Stimulated activated CD8-positive, alpha-beta memory T cell treated with anti-CD3 and anti-CD28 coated beads, Interleukin-4, amount 100 ng/mL, for 1 hour (primary cell): ENCODE measurements around the gene PRELID1.
A peak's percentile ranks its signal among the peaks of the same experiment; 100 is the strongest.
"Not testable (repeated sequence)": the region's sequence is repeated elsewhere in the genome, so short reads cannot be mapped to it uniquely, and the experiment has no call there.

Source experiments
- DNase-seq, 2 donors: peaks; one replicate each; pipeline ENCODE4 v3.0.0-alpha.2; 2020; ENCODE audit warnings: low read depth in 2 of 2, low spot score in 1 of 2

The PRELID1 gene

DNA sequence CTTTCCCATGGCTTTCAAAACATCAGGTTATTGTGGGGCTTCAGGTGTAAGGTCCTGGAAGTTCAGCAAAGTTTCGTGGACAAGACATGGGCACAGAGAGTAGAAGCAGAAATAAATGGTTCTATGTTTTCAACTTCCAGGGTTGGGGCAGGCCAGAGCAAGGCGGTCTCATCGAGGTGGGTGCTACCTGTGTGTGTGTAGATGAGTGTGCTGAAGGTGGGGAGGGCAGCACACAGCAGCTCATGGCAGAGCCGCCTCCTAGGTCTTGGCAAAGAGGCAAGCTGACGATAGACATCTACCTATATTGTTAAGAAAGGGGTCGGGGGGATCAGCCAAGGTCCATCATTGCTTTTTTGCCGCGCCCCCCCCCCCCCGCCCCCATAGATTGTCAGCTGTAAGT lies 3.9 kb upstream of the PRELID1 start:
- no peak for DNase-seq

DNA sequence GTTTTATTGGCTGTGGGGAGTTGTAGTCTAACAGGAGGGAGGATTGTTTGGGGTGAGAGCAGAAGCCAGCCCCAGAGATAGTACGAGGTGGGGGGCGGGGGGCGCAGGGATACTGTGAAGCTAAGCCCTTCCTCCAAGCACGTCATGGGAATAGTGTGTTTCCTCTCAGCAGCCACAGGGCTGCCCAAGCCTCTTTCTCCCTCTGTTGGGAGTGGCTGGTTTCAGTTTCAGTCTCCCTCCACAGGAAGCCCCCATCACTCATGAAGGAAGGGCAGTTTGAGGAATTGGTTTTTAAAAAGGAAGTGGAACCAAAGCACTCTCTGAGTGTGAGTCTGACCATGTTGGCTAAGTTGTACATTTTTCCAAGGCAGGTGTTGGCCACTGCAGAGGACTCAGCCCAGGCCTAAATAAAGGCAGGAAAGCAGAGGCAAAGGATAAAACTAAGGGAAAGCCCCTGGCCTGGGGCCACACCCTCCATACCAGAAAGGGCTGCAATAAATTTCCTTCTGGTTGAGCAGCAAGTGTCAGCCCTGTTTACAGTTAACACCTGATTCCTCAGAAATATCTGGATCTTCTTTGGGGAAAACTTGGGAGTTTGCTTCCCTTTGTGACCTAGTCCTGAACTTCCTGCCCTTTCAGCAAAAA lies 3.2 kb upstream of the PRELID1 start:
- DNase-seq = peak in 1 of 2 donors; percentile 54

DNA sequence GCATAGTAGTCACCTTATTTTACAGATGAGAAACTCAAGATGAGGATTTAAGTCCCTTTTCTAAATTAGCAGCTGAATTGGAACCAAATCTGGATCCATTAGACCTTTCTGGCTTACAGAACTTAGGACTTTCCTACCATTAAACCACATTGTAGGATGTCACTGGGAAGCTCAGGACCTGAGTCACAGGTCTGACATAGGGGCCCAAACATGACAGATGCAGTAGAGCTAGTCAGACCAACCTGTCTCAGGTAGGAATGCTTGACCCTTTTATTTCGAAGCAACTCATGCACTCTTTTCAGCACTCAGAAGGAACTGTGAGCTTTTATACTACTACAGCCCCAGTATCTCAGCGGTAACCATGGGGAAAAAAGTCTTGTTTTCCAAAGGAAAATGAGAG lies 2.6 kb upstream of the PRELID1 start:
- no peak for DNase-seq

DNA sequence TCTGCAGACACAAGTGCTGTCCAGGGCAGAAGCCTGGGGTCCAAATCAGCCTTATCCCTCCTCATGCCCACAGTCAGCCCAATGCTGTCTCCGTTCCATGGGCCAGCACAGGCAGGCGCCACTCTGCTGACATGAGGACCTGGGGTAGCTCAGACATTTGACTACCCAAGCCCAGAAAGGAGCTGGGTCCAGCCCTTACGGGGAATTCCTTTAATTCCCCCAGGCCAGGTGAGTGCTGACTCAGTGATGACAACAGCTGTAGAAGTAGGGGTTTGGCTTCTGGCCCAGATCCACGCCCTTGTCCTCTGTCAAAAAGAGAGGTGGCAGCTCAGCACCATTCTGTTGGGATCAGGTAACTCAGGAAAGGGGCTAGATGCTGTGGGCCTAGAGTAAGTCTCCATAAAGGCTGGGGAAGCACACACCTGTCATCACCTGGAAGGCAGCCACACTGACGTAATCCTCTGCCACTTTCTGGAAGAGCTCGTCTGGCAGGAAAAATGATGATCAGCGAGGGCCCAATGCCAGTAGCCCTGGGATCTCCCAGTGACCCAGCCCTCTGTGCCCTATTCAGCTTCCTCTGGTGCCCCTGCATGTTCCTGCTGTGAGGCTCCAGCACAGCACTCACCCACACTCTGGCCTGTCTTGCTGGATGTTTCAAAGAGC lies 2.0 kb upstream of the PRELID1 start:
- DNase-seq = no peak

DNA sequence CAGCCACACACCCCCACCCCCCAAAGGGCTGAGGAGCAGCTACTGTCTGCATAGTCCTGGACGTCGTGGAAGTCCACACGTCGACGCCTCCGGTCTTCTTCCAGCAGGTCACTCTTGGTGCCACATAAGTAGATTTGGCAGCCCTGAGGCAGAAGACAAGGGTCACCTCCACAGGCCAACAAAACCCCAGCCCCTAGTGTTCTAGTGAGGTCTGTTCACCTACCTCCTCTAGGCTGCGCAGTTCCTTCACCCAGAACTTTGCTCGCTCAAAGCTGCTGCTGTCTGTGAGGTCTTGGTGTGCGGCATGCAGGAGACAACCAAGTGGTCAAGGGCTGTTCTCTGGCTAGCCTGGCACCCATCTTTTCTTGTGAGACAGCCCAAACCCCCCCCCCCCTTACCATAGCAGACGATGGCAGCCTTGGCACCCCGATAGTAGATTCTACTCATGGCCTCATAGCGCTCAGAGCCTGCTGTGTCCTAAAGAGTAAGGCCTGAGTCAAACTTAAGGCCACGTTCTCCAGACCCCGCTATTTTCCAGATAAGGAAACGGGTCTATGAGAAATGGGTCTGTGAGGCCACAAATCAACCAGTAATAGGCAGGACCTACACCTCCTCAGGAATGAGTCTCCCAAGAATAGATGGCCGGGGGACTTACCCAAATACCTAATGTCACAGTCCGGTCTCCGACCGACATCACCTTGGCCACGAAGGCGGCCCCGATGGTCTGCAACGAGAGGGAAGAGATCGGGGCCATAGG lies 1.1 kb upstream of the PRELID1 start:
- no peak for DNase-seq

DNA sequence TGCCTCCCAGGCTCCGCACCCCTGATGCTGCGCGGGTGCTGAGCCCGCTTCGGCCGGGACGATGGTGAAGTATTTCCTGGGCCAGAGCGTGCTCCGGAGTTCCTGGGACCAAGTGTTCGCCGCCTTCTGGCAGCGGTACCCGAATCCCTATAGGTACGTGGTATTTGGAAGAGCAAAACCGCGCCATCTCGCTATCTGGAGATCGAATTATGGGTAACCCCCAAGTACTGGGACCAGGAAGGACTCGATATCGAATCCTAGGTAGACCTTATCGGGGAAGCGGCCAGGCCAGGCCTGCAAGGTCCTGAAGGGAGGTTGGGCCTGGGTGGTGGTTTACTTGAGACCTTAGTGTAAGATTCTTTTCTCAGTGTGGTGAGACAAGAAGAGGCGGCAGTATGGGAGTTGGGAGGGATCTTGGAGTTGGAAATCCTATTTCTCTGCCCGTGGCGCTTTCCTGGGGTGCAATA lies 359 bp downstream of the PRELID1 start:
- DNase-seq = no peak

DNA sequence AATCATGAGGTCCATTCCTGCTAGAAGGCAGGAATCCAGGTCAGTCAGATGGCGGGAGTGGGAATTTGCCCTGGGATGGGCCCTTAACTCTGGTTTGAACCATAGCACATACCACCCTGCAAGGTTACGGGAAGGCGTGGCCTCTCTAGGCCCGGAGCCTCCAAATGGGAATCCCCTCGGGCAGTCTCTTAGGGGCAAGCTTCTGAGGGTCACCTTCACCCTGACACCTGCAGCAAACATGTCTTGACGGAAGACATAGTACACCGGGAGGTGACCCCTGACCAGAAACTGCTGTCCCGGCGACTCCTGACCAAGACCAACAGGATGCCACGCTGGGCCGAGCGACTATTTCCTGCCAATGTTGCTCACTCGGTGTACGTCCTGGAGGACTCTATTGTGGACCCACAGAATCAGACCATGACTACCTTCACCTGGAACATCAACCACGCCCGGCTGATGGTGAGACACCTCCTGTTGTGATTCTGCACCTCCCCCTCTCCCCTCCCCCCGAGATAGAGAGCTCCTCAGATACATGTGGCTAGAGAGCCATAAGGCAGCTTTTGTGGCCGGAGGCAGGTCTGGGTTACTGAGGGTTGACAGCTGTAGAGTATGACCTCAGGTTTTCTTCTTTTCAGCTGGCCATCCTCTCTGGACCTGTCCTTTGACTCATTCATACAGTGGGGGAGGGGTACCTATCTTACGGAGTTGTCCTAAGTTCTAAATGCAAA lies 957 bp downstream of the PRELID1 start:
- no peak for DNase-seq

DNA sequence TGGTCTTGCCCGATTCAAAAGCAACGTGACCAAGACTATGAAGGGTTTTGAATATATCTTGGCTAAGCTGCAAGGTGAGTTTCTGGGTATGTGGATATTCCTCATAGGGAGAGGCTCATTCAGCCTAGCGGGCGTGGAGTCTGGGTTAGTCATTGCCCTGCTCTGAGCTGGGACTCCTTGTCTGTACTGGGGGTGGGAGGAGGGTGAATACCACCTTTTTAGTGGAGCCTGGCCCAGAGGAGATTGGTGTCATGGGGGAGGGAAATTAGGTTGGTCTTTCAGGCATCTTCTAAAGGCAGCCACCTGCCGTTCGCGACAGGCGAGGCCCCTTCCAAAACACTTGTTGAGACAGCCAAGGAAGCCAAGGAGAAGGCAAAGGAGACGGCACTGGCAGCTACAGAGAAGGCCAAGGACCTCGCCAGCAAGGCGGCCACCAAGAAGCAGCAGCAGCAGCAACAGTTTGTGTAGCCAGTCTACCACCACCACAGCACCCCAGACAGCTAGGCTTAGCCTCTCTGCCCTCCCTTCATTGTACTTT lies 2.6 kb downstream of the PRELID1 start:
- not testable (repeated sequence) for DNase-seq

DNA sequence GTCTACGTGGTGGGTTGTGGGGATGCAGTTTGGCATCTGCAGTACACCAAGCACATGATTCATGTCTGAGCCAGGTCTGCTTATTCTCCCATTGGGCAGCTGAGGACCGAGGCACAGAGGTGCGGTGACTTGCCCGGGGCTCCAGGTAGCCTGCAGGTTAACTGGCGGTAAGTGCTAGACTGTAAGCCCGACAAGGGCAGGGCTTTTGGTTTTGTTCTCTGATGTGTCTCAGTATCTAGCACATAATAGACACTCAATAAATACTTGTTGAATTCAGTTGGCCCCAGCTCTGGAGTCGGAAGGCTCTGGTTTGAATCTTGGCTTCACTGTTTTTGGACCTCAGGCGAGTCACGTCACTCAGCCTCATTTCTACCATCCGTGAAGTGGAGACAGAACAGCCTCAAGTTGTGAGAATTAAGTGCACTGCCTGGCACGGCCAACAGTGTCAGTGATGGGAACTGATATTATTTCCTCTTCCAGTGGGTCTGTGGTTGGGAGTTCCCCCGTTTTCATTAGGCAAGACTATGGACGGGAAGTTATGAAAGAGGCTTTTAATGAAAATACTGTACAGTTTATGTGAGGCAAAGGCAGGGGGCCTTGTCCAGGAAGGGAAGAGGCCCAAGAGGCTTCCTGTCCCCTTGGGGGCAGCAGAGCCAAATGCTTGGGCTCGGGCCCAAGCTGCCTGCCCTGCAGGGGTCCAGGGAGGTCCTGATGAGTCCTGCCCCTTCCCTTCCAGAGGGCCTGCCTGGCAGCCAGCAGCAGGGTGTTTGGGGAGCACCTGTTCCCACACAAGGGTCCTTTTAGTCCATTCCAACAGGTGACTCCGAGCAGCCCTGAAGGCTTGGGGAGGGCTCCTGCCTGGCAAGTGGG lies 3.3 kb downstream of the PRELID1 start:
- DNase-seq = no peak

DNA sequence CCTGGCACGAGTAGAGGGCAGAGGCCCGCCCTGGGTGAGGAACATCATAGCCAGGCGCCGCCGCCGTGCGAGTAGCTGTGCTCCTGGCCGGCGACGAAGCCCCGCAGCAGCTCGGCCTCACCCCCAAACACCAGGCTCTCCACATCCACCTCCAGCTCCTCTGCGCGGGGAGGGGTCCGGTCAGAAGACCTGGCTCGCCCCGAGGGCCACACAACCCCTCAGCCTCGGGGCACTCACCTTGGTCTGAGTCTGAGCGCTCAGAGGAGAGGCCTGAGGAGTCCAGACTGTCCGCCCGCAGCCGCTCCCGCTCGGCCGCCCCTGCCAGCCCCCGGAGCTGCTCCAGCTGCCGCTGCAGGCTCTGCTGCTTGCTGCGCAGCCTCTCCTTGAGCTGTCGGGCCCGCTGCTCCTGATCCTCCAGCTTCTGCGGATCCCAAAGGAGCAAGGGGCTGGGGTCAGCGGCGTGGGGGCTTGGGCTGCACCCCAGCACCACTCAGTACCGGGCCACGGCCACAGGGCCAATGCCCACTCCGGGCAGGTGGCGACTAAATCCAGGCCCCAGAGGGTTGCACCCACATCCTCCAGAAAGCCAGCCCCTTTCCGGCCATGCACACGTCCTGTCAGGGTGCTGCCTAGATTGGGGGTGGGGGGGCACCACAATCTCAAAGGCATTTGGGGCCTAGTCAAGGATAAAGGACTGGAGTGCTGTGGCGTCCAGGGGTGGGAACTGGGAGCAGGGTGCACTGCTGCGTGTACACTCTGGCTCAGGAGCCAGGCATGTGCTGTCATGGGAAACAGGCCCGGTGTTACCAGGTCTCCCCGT lies 4.2 kb downstream of the PRELID1 start:
- DNase-seq = no peak

DNA sequence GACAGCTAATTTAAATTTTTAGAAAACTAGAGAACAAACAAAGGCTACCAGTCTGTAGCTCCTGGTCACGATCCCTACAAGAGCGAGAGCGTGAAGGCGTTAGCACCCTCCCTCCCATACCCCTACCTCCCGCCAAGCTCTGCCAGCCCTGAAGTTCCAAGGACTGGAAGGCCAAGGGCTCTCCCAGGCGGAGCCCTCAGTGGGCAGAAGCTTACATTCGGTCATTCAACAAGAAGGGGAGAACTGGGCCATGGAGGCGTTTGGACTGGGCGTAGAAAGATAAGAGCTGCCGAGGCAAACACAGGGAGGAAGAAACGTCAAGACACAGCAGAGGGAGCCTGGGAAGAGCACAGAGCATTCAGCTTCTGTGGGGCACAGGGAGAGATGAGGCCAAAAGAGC lies 5.1 kb downstream of the PRELID1 start:
- no peak for DNase-seq

DNA sequence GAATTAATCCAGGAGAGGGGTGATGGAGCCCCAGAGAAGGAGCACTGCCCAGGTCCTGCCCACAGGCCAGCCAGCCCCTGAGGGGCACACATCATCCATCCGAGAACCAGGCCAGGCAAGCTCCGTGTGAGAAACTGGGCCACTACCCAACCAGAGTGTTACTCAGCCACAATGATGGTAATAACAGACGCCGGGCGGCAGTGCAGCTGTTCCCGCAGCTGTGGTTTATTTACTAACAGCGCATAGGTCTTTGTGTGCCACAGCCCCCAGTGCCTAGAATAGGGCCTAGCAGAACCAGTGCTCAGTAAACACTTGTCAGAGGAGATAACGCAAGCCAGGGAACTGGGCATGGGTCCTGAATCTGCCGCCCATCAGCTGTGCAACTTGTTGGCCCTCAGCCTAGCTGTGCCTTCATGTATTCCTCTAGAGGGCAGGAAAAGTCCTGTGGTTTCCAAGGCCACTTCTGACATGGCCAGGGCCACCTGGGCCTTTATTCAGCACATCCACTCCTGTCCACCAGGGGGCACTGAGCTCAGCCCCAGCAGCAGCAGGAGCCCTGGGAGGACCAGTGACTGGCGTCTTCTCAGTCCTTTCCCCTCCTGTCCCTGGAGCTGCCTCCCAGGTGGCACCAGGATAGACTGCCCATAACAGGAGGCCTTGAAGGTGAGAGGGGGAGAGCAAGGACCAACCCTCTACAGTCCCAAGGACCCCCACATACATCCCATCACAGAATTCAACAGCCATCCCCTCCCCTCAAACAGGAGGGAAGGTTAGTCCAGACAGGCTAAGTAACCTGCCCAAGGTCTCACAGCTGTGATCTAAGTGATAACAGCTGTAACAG lies 6.0 kb downstream of the PRELID1 start:
- peak in 1 of 2 donors; percentile 43 for DNase-seq

DNA sequence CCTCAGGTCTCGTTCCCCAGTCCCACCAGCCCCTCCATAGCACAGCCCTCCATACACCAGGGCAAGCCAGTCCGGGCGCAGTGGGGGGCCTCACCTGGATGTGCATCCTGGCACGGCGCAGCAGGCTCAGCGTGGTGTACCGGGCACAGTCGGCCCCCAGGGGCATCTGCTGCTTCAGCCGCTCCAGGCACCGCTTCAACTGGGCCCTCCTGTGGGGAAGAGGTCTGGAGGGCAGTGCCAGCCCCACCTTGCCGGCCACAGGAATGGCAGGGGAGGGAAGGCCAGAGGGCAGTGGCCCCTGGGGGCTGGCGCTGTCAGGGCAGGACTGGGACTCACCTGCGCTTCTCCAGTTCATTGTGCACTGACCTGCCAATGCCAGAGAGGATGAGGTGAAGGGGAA lies 6.7 kb downstream of the PRELID1 start:
- no peak for DNase-seq

DNA sequence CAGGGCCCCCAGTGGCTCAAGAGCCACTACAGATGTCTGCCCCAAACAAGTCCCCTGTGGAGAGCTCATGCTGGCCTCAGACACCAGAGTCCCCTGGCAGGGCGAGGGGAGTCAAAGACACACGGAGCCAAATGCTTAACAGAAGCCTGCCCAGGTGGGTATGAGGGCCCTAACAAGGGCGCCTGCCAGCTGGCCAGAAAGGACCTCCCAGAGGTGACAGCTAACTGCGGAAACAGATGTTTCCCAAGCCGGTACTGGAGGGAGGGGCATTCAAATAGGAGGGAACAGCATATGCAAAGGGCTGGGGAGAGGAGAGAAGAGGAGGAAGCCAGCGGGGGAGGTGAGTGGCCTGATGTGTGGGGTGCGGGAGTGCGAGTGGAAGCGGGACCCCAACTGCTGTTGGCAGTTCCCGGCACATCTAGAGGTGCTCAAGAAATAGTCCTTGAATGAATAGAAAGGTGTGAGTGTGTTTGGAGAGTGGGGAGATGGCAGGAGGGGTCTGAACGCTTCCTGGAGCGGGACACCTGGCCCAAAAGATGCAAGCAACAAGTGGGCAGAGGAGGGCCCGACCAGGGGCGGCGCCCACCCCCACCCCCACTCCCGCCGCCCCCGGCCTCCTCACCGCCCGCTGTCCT lies 7.3 kb downstream of the PRELID1 start:
- DNase-seq = no peak

DNA sequence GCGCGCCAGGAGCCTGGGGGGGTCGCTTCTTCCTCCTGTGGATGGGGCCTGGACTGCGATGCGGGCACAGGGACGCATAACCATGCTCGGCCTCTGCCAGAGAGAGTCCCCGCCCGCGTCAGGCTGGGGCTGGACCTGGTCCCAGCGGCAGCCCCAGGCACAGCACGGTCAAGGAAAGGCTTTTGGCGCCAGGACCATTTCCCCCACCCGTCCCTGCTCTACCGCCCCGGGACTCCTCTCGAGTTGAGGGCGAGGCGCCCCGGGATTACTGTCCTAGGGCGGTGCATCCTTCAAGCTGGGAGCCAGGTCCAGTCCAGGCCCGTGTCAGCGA lies 7.8 kb downstream of the PRELID1 start:
- DNase-seq = no peak

DNA sequence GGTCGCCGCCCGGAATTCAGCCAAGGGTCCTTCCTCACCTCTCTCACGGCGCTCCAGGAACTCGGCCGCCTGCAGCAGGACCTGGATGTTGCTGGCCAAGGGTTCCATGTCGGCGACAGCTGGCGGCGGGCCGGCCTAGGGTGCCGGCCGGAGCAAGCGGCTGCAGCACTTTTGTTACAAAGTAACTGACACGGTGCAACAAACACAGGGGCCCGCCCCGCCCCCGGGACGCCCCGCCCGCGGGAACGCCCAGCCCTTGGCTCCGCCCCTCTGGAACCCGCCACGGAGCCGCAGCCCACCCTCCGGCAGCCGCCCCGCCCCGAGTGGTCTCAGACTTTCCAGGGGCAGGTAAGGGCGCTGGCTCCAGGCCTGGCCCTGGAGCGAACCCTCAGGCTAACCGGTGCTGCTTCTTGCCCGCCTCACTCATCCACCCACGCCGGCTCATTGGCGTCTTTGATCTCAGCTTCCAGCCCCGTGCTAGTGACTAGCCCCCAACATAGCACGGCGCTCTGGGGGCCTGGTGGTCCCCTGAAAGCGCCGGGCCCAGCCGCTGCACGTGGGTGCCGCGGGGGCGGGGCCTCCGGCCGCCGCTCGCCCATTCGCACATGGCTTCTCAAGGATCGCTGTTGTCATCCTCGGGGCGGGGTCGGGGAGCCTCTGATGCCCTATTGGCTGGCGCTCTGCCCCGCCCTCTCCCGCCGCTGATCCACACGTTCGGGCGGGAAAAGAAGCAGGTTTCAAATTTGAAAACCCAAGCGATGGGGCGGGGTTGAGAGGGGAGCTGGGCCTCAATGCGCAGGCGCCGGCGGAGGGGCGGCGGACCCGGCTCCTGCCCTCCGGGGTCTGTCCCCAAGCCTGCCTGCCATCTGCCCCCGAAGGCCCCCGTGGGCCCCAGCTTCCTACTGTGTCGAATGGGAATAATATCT lies 8.4 kb downstream of the PRELID1 start, which contains the start of gene MXD3:
MXD3 (minus strand) TSS at position 176 of the 926 bp plus-strand sequence; CDS start at position 108, 68 bp downstream.
- peak; percentile 81 to 86 for DNase-seq

DNA sequence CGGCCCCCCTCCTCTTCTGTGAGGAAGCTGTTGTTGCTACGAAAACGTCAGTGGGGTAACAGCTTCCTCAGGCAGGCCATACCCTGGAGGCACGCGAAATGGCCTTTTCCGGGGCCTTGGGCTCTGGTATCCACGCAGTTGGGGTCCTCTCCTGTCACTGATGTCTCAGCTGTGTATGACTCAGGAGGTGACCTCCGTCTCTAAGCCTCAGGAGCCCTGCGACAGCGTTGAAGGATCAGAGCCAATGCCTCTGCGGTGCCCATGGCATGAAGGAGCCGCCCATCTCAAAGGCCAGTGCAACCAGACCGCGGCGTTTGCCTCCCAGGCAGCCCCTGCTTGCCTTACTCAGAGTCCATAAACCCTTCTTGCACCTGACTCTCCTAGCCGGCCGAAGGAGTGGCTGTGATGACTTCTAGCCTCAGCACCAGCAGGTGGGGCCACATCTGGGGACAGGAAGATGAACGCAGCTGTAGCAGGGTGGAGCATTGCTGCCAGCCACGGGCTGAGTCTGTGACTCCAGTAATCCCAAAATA lies 9.1 kb downstream of the PRELID1 start:
- no peak for DNase-seq
